Ascending aorta (tissue), 2 donors: ENCODE results near the gene HOXC11. TPM values are rescaled to one million over a fixed set of nuclear protein-coding genes. Genes with fewer than 3 reads are reported as not detected.

Experiments
- DNase-seq, 2 donors: peaks; one replicate each; pipeline ENCODE4 v3.0.0-alpha.2; 2019; ENCODE audit warnings: low spot score in 2 of 2
- H3K27ac ChIP-seq, 2 donors: fragments of 200-600 bp; sonication (generic); one replicate each; pipeline ENCODE4 v1.5.1; 2016 to 2017; ENCODE audit warnings: mild to moderate bottlenecking in 1 of 2
- H3K27me3 ChIP-seq: fragments of 200-600 bp; sonication (generic); one replicate; pipeline ENCODE4 v1.5.1; 2017
- H3K36me3 ChIP-seq, 2 donors: fragments of 200-600 bp; sonication (generic); one replicate each; pipeline ENCODE4 v1.5.1; 2016
- H3K4me1 ChIP-seq, 2 donors: fragments of 200-600 bp; sonication (generic); one replicate each; pipeline ENCODE4 v1.5.1; 2016 to 2017; ENCODE audit warnings: mild to moderate bottlenecking in 1 of 2
- H3K4me3 ChIP-seq, 2 donors: fragments of 200-600 bp; sonication (generic); one replicate each; pipeline ENCODE4 v1.5.1; 2016 to 2017; ENCODE audit warnings: mild to moderate bottlenecking in 1 of 2
- H3K9me3 ChIP-seq, 2 donors: fragments of 200-600 bp; sonication (generic); one replicate each; pipeline ENCODE4 v1.5.1; 2016
- intact Hi-C: fragments of 100-400 bp; cut with DNase I; formaldehyde crosslinking; loops from one replicate; pipeline ENCODE4 v1.15.1; 2023
- total RNA-seq: library from RNA; depleted of rRNA; stranded (reverse); fragments of >200 nt; gene quantifications from one replicate; pipeline ENCODE4 v1.1.0, GENCODE V29; 2016
- TF ChIP-seq, protein P1 (sequence below), 3 experiments: fragments of 200-600 bp in 2 of 3; fragments of 450-650 bp in 1 of 3; sonication (generic) in 2 of 3; IDR thresholded peaks; one replicate each; pipeline ENCODE4 v1.5.1; 2016 to 2019; ENCODE audit warnings: antibody characterized with exemption in 3 of 3, mild to moderate bottlenecking in 1 of 3, moderate library complexity in 1 of 3

Gene HOXC11
- total RNA-seq, 1 donor from 2014 or later = 0.32 TPM

DNA sequence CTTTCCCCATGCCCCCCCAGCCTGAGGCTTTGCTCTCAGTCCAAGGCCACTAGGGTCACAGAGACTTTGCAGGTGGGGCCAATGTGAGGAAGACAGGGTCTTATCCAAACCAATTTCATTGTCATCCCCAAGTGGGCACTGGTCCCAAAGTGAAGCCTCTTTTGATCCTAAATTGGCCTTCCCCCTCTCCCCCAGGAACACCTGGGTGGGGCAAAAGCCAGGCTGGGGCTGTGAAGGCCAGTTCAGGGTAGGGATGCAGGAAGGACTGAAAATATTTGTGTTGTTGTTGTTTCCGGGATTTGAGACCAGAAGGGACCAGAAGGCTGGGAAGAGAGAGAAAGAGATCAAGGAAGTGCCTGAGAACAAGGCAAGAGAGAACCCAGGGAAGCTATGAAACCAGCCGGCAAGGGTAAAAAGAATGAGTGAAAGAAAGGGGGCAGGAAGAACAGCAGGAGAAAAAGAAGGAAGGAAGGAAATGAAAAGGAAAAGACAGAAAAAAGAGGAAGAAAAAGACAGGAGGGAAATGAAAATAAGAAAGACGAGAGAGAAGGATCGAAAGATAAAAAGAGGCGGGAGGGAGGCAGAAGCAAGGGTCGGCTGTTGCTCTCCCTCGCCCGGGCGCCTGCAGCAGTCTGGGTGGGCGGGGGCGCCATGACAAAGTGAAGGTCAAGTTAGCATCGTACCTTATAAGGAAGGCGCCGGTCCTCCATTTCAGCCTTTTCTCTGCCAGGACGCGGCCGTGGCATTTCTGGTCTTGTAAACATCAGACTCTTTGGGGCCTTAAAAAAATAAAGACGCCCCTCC, 7.4 kb upstream of the HOXC11 start:
- TF ChIP-seq, protein P1, sequence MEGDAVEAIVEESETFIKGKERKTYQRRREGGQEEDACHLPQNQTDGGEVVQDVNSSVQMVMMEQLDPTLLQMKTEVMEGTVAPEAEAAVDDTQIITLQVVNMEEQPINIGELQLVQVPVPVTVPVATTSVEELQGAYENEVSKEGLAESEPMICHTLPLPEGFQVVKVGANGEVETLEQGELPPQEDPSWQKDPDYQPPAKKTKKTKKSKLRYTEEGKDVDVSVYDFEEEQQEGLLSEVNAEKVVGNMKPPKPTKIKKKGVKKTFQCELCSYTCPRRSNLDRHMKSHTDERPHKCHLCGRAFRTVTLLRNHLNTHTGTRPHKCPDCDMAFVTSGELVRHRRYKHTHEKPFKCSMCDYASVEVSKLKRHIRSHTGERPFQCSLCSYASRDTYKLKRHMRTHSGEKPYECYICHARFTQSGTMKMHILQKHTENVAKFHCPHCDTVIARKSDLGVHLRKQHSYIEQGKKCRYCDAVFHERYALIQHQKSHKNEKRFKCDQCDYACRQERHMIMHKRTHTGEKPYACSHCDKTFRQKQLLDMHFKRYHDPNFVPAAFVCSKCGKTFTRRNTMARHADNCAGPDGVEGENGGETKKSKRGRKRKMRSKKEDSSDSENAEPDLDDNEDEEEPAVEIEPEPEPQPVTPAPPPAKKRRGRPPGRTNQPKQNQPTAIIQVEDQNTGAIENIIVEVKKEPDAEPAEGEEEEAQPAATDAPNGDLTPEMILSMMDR (IDR thresholded peaks at IDR 0.05) = no peak
- no peak for DNase-seq
- intact Hi-C loops = no loop called here
- Histone ChIP-seq H3K27me3 (peaks cover 26% of the 10 kb centered on the region), H3K4me1 (peaks cover 0 to 2% of the 10 kb centered on the region in 2 donors), H3K9me3 (no peaks in the 10 kb centered on the region), H3K36me3 (no peaks in the 10 kb centered on the region), H3K27ac (no peak overlapping the region), H3K4me3 (no peak overlapping the region)

GRCh38 chr12:53966085-53966384, 6.9 kb upstream of the HOXC11 start:
- Histone ChIP-seq H3K4me1 (peaks cover 0 to 2% of the 10 kb centered on the region in 2 donors), H3K4me3 (no peak overlapping the region), H3K36me3 (no peaks in the 10 kb centered on the region), H3K27ac (no peak overlapping the region), H3K9me3 (no peaks in the 10 kb centered on the region), H3K27me3 (peaks cover 20% of the 10 kb centered on the region)
- intact Hi-C loops = no loop called here
- no peak for DNase-seq
- TF ChIP-seq, protein P1 (IDR thresholded peaks at IDR 0.05) = no peak

GRCh38 chr12:53966385-53967133, 6.4 kb upstream of the HOXC11 start:
- intact Hi-C loops = no loop called here

GRCh38 chr12:53967421-53967925, 5.5 kb upstream of the HOXC11 start:
- Histone ChIP-seq H3K4me1 (peaks cover 0 to 2% of the 10 kb centered on the region in 2 donors), H3K27ac (no peak overlapping the region), H3K36me3 (no peaks in the 10 kb centered on the region), H3K27me3 (peaks cover 16% of the 10 kb centered on the region), H3K4me3 (no peak overlapping the region), H3K9me3 (no peaks in the 10 kb centered on the region)
- TF ChIP-seq, protein P1 (IDR thresholded peaks at IDR 0.05) = no peak
- no peak for DNase-seq
- intact Hi-C loops = no loop called here

More at GRCh38 chr12:53966385-53967133, 6.4 kb upstream of the HOXC11 start:
- Histone ChIP-seq H3K27me3 (peaks cover 16% of the 10 kb centered on the region), H3K9me3 (no peaks in the 10 kb centered on the region), H3K4me3 (no peak overlapping the region), H3K4me1 (peaks cover 0 to 2% of the 10 kb centered on the region in 2 donors), H3K36me3 (no peaks in the 10 kb centered on the region), H3K27ac (no peak overlapping the region)
- TF ChIP-seq, protein P1 (IDR thresholded peaks at IDR 0.05) = no peak
- DNase-seq = no peak

GRCh38 chr12:53968214-53969127, 4.5 kb upstream of the HOXC11 start:
- intact Hi-C loops = no loop called here
- no peak overlapping the region for H3K27ac ChIP-seq
- H3K36me3 ChIP-seq = no peaks in the 10 kb centered on the region
- no peak for DNase-seq
- no peak overlapping the region for H3K4me3 ChIP-seq
- H3K27me3 ChIP-seq = peaks cover 20% of the 10 kb centered on the region
- peaks cover 0 to 6% of the 10 kb centered on the region in 2 donors for H3K4me1 ChIP-seq
- no peaks in the 10 kb centered on the region for H3K9me3 ChIP-seq
- TF ChIP-seq, protein P1 (IDR thresholded peaks at IDR 0.05) = no peak
